Measurements from ENCODE around the gene HSPE1.
"Not testable (repeated sequence)": the region's sequence is repeated elsewhere in the genome, so short reads cannot be mapped to it uniquely, and the experiment has no call there.

HSPE1 gene

GRCh38 chr2:197455428-197455827, 44.8 kb upstream of the HSPE1 start:
- H3K27ac ChIP-seq = no peak overlapping the region
- no peak for TF ChIP-seq CTCF (IDR thresholded peaks at IDR 0.05)
- H3K4me3 ChIP-seq = peak overlapping the region; percentile 86
- no peak for DNase-seq (ENCODE audit: low spot score)

GRCh38 chr2:197460649-197461048, 39.5 kb upstream of the HSPE1 start:
- no peak overlapping the region for H3K27ac ChIP-seq
- H3K4me3 ChIP-seq = no peak overlapping the region
- no peak for TF ChIP-seq CTCF (IDR thresholded peaks at IDR 0.05)
- DNase-seq (ENCODE audit: low spot score) = no peak

- no peak for DNase-seq (ENCODE audit: low spot score)
- TF ChIP-seq CTCF (IDR thresholded peaks at IDR 0.05) = no peak
- Histone ChIP-seq H3K4me3 (no peak overlapping the region), H3K27ac (no peak overlapping the region)
These were observed 39.1 kb upstream of the HSPE1 start for GRCh38 chr2:197461057-197461456.

GRCh38 chr2:197464175-197464574, 36.0 kb upstream of the HSPE1 start:
- Histone ChIP-seq H3K4me3 (no peak overlapping the region), H3K27ac (no peak overlapping the region)
- DNase-seq (ENCODE audit: low spot score) = no peak
- TF ChIP-seq CTCF (IDR thresholded peaks at IDR 0.05) = no peak

GRCh38 chr2:197472166-197472565, 28.0 kb upstream of the HSPE1 start:
- Histone ChIP-seq H3K4me3 (no peak overlapping the region), H3K27ac (no peak overlapping the region)
- no peak for DNase-seq (ENCODE audit: low spot score)
- TF ChIP-seq CTCF (IDR thresholded peaks at IDR 0.05) = no peak

GRCh38 chr2:197477797-197478196, 22.4 kb upstream of the HSPE1 start:
- H3K4me3 ChIP-seq = no peak overlapping the region
- no peak for TF ChIP-seq CTCF (IDR thresholded peaks at IDR 0.05)
- H3K27ac ChIP-seq = no peak overlapping the region
- DNase-seq (ENCODE audit: low spot score) = no peak

GRCh38 chr2:197480165-197481036, 19.8 kb upstream of the HSPE1 start:
- no peak overlapping the region for H3K27ac ChIP-seq
- no peak for TF ChIP-seq CTCF (IDR thresholded peaks at IDR 0.05)
- DNase-seq (ENCODE audit: low spot score) = no peak

GRCh38 chr2:197484248-197484647, 15.9 kb upstream of the HSPE1 start:
- not testable (repeated sequence) for H3K4me3 ChIP-seq; DNase-seq (ENCODE audit: low spot score); H3K27ac ChIP-seq

More at GRCh38 chr2:197480165-197481036, 19.8 kb upstream of the HSPE1 start:
- H3K4me3 ChIP-seq = no peak overlapping the region

Measured in coronary artery (tissue), 2 donors.